IPS DF 19.7 (cell line): ENCODE data around the gene FGF10.

Source experiments
- DNase-seq: peaks from one replicate; pipeline ENCODE4 v3.0.0-alpha.2; 2013; ENCODE audit warnings: low read depth, low spot score

Gene FGF10

DNA sequence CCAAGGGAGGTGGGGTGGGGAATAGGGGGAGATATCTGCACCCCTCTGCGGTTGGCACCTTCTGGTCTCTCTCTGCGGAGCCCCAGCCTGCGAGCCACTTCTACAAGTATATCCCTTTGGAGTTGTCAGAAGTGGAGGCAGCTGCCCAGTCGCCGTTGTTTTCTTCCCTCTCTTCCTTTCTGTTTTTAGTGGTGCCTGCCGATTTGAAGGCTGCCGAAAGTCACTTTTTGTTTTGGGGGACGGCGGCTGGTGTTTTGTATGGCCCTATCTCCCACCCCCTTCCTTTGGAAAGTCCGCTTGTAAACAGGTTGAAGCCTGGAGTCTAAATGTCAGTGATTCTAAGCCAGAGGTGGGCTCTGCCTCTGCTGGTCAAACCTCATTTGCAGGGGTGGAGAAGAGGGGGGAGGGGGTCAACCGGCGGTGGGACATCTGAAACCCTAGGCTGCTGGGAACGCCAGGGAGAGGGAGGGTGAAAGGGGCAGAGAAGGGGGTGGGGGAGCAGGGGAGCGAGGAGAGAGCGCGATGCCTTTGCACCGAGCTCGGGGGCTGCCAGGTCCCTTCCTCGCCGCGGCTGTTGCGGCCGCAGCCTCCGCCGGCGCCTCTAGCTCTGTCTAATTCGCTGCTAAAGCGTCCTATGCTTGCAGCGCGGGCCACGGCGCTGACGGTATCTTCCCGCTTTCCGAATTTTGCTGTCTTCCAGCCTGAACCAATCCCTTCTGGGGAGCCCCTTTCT, at the start of gene FGF10:
Gene FGF10 (minus strand): TSS at position 331 of the 733 bp plus-strand sequence. CDS start 738 bp downstream, outside the sequence.
- DNase-seq = peak; percentile 45

DNA sequence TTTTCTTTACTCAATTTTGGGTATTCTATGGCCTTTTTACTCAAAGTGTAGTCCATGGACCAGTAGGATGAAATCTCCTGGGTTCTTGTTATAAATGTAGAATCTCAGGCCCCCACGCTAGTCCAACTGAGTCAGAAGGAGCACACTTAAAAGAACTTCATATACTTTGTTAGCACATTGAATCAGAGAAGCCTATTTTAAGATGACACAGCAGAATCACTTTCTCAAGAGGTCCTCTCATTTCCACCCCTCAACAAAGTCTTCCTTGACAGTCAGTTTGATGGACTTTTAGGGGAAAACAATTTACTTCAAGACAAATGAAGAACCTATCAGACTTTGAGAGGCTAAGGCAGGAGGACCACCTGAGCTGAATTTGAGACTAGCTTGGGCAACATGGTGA, 37.7 kb upstream of the FGF10 start:
- no peak for DNase-seq

DNA sequence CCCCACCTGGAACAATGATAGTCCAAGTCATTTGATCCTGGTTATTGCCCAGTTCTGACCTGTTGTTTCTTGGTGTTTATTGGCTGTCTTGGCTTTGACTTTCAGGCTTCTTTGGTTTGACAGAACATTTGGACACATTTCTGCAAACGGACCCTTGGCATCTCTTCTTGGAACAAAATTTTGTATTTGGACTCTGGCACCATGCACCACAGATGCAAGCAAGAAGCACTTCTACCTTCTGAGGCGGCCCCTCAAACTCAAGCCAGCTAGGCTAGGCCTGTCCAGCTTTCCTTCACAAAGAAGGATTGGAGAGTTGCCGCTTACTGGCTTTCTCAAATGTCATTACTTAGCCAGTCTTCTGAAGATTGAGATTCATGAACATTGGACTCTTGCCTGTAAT, 23.1 kb upstream of the FGF10 start:
- no peak for DNase-seq

DNA sequence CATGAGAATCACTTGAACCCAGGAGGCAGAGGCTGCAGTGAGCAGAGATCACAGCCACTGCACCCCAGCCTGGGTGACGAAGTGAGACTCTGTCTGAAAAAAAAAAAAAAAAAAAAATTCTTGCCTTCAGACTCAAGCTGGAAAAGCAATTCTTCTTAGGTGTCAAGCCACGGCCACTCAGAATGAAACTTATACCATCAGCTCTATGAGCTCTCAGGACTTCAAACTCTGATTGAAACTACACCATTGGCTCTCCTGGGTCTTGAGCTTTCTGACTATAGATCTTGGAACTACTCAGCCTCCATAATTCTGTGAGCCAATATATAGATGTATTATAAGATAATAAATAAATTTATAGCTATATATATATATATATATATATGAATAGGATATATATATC, 12.9 kb upstream of the FGF10 start:
- DNase-seq = no peak

DNA sequence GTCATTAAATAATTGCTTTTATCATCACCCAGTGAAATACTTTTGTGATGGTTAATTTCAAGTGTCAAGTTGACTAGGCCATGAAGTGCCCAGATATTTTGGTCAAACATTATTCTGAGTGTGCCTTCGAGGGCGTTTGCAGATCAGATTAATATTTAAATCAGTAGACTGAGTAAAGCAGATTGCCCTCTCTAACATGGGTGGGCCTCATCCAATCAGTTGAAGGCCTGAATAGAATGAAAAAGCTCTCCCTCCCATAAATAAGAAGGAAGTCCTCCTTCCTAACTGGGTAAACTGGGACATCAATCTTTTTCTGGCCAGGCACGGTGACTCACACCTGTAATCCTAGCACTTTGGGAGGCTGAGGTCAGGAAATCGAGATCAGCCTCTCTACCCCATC, 12.4 kb upstream of the FGF10 start:
- no peak for DNase-seq

DNA sequence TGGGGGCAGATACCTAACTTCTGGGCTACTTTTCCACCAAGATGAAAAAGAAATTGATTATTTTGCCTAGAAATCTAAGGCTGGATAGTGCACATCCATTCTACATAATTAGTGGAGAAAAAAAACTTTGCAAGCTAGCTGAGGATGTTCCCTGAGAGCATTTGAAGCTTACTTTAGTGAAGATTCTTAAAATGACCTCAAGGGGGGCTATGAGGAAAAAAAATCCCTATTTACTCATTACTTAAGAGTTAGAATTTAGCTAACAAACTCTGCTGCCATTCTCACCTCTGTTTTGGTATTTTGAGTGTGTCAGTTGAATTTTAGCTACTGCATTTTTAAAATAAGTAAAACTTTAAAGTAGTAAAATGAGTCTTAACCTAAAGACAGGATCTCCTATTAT, 9.2 kb upstream of the FGF10 start:
- no peak for DNase-seq

DNA sequence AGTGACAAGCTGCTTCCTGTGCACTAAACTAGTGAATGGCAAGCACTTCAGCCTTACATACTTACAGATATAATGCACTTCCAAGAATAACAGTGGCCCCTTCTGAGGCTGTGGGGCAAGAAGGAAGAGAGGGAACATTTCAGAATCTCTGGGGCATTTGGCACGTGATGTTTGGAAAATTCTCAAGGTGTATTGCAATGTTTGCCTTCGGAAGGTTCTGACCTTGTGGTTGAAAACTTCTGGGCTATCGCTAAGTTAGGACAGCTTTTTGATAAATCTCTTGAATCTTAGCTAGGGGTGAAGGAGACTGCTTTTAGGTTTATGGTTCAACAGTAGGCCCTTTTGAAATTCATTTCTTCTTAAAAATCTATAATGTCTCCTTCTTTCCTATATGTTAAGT, 7.1 kb upstream of the FGF10 start:
- no peak for DNase-seq

DNA sequence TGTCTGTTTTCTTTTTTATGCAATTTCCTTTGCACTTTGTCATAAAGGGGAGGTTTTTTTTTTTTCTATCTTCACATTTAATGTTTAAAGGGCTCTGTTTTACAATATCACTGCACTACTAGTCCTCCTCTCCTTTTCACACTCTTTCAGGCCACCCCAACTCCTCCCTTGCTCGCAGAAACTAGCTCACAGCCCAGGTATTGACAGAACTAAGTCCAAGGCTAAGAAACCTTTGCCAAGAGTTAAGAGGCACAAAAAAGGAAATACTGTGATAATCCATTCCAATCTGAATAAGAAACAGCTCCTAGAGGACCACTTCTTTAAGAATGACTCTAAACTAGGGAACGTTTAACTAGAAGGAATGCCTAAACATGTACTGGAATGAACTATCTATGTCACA, 1.1 kb upstream of the FGF10 start:
- no peak for DNase-seq

DNA sequence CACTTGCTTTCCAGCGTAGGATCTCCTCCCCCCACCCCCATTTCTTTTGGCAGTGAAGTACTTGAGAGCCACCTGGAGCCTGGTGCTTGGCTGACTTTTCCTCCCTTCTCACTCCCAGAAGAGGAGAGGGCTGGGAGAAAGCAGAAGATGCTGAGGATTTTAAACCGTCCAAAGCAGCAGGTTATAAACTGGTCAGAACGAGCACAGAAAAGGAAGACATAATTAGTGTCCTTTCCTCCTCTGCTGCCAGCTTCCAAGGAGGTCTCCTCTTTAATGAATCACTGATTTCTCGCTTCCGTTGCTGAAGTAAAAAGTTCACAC, 563 bp upstream of the FGF10 start:
- no peak for DNase-seq

DNA sequence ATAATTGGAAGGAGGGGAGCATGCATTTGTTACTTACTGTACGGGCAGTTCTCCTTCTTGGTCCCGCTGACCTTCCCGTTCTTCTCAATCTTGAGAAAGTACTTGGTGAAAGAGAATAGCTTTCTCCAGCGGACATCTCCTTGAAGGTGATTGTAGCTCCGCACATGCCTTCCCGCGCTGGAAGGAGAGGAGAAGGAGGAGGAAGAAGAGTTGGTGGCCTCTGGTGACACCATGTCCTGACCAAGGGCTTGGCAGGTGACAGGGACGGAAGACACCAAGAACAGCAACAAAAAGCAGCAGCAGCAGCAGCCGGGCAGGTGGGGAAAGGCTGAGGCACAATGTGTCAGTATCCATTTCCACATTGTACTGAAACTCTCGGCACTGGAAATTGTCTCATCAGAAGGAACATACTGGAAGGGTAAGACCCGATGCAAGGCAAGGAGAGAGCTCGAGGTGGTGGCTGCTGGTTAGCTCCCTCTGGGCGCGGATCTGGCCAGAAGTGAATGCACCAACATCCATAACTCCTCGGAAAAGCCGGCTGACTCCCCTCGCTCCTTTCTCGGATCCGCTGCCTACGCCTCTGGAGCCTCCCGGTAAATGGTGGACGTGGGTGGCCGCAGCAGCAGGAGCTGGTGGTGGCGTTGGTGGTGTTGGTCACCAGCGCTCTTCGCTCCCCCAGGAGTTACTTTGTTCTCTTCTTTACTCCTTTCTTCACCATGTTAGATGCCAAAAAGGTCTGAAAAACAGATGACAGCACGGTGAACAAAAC, 715 bp downstream of the FGF10 start:
- no peak for DNase-seq

DNA sequence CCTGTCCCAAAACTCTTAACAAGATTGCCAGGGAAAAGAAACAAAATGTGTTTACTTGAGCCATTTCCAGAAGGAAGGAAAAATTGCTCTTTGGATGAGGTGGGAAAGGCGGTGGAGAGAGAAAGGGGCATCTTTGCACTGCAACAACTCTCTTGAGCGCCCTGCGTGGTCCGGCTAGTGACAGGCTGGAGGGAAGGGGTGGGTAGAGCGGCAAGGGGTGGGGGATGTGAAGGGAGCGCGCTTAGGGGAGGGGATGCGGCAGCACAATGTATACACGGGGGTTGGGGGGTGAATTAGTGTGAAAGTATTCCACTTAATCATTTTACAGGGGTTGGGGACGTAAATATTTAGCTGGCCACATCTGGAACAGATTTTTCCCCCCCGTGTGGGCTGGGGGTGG, 1.3 kb downstream of the FGF10 start:
- no peak for DNase-seq

DNA sequence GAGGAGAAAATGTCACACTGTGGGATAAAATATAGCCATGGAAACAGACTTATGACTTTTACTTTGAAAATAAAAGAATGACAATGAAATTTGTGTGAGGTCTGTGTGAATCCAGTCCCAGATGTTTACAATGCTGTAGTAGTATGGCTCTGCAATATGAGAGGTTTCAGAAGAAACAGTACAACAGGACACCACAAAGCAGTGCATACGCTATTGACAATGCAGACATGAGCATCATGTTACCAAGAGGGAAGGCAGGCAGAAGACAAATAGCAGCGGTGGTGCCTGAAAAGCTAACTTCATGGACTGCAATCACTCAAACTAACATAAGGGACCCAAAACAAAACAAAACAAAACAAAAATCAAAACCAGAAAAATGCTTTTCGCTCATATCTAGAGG, 1.8 kb downstream of the FGF10 start:
- no peak for DNase-seq

DNA sequence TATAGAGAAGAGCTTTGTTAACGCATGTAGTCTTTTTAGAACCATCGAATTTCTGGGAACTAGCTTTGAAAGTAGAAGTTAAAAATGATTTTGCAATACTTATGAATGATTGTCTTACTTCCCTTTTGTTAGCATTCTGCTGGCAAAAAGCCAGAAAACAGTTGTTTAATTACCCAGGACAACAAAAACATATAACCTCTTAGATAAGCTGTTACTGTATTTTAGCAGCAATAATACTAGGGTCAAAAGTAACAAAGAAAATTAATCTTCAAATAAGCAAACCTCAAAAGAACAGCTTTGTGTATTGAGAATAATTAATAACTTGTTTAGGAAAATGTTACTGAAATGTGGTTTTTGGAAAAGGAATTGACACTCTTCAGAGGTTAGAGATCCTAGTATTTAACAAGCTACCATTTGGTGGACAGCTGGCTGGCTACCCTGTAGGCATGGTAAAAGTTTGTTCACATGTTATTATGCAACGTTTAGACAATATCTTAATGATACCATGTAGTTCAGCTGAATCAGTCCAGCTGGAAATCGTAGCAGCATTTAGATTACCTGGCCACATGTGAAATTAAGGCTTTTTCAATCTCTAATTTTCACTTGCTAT, 3.8 kb downstream of the FGF10 start:
- no peak for DNase-seq

DNA sequence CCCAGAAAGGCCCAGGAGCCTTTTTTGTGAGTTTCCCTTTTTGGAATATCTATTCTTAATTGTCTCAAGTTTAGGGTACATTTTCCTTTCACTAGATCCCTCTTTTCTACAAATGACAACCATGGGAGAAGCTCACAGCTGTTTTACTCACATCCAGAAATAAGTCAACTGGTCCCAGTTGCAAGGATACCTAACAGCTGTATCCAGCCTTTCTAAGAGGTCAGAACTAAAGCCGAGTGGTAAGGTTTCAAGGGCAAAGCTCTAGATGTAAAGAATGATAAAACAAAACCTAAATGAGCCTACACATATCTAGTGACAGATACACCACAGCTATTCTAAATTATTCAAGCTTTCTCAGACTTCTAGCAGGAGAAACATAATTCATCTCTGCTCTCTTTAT, 4.4 kb downstream of the FGF10 start:
- no peak for DNase-seq

DNA sequence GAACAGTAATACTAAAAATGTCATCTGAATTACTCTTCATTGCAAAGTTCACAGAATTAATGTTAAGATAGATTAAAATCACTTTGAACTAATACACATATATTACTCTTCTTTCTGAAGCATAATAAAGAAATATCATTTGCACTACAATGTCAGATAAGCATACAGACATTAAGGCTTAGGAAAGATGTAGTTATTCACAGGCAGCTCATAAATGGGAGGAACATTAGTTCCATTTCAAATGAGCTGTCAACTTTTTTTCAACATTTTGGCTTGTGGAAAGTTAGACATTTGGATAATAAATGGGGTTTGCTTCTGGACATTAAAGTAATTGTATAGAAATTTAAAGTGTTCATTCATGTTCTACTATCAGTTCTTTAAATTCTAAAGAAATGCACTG, 6.3 kb downstream of the FGF10 start:
- no peak for DNase-seq

DNA sequence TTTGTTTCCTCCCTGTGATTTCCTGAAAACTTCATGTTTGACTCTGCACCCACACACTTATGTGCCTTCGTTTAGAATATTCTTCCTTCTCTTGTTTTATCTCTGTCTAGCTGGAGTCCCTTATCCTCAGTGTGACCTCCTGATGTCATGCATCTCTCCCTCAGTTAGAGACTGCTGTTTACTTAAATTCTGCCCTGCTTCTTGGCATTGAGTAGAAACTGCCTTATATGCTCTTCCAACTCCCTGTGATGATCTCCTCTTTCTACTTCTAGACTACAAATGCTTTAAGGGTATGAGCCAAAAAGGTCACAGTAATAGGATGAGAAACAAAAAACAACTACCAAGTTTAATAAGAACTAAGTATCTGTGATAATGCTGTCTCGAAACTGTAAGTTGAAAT, 12.2 kb downstream of the FGF10 start:
- DNase-seq = no peak

DNA sequence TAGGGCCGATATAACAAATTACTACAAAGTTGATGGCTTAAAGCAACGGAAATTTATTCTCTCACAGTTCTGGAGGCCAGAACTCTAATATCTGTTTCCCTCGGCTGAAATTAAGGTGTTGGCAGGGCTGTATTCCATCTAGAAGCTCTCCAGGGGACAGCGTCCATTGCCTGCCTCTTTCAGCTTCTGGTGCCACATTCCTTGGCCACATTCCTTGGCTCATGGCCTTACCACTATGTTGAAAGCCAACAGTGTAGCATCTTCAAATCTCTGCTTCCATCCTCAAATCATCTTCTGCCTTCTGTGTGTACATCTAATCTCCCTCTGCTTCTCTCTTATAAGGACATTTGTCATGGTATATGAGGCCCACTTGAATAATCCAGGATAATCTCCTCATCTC, 17.2 kb downstream of the FGF10 start:
- DNase-seq = no peak

DNA sequence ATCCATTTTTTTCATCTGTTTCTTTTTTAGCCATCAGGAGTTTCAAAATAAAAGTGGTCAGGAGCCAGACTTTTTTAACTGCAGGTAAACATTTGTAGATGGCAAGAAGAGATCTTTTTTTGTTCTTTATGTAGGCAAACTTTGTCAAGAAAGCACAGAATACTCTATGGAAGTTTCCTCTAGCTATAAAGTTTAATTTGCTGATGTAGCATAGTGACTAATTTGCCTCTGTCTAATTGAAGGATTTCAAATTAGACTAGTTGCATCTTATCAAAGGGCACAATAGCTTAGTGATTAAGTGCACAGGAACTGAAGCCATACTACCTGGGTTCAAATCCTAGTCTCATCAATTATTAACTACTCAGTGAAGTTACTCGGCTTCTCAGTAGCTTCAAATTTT, 22.0 kb downstream of the FGF10 start:
- no peak for DNase-seq

DNA sequence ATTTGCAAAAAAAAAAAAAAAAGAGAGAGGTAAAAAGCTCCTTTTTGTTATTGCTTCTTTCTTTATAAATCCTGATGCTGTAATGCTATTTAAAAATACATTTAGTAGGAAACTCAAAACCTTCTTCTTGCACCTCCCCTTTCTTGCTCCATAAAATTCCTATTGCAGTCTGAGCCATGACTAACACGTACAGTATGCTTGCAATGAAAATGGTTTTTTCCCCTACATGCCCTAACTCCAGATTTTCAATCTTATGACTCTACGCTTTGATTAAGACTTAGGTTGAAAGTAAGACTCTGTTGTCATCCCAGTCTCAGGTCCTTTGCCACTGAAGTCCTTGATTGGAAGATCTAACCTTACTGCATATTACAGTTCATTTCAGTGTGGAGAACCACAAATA, 23.9 kb downstream of the FGF10 start:
- no peak for DNase-seq

DNA sequence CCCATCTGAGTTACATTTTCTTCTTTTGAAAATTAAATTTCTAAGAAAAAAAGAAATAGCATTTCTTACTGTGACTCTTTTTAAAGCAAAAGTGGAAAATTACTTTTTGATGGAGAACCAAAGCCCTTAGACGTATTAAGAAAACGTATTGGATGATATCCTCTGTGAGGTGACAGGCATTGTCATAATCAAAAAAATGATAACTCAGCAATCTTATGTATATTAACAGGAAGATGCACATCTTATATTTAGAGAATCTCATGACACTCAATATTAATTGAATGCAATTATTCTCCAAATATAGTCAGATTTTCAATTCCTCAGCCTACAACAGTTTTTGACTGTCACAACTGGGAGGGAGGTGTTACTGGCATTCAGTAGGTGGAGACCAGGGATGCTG, 25.1 kb downstream of the FGF10 start:
- DNase-seq = no peak

DNA sequence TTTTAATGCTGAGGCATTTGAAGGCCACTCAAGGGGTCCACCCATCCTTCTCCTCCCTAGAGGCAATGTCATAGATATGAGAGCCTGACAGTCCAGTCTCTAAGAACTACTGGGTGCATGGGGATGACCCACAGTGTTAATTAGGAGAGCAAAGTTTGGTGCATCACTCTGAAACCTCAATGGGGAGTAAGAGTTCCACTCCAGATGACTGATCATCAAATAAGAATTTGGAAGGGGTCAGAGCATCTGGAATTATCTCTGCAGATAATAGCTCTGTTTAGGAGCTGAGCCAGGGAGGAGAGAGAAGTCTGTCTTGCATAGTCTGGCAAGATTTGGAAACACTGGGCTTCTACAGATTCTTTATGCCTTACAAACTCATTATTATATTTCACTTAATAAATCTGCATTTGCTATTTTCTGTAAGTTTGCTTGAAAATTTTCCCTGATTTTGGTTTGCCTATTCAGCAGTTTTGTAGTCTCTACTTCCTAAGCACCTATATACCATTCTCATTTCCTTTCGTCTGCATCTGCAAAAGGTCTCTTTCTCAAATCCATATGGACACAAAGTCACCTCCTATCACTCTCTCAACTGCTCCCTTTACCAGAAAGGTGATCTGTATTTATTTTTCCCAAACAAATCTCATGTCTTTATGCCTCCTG, 27.7 kb downstream of the FGF10 start:
- no peak for DNase-seq

DNA sequence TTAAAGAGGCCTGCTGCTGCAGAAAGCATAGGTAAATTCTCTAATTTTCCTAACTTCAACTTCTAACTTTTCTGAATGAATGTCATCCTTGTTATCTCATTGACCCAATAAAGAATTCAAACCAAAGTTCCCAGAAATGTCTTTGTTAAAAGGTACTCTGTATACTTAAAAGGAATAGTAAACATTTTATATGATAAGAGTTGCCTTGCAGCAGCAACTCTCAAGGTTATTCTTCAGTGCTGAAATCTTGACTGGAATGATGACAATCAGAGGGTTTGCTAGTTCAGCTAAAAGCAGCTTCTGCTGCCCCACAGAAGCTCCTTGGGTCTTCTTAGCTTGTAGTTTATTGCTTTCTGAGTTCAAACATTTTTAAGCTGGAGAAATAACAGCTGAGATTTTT, 28.3 kb downstream of the FGF10 start:
- DNase-seq = no peak

DNA sequence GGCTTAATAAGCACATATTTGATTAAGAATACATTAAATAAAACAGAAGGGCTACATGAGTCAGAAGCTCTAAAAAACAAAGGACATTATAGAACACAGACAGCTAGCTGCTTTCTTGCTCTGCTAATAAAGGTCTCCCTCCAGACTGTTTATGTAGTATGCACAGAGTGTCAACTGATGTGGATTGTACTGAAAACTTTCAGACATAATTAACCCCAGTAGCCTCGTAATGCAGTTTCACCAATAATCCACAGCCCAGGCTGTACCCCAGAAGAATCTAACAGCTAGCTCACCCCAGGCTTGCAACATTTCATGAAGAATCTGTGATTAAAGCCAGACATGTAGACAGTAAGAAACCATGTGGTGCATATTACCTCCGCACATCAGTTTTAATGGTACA, 30.8 kb downstream of the FGF10 start:
- no peak for DNase-seq
